GM21526 (cell line): ENCODE measurements around the gene RRBP1.
"Not testable (repeated sequence)": the region's sequence is repeated elsewhere in the genome, so short reads cannot be mapped to it uniquely, and the experiment has no call there.

ENCODE experiments used
- ATAC-seq: cut with Tn5 transposase; IDR thresholded peaks from one replicate; pipeline ENCODE4 v1.9.1; 2021; ENCODE audit warnings: moderate library complexity; ENCODE audit not compliant: unreplicated experiment, low FRiP score

The RRBP1 gene

GRCh38 chr20:17666481-17666880 is 15.6 kb downstream of the RRBP1 start:
- no peak for ATAC-seq

- no peak for ATAC-seq
Observed at GRCh38 chr20:17665756-17666155, 16.3 kb downstream of the RRBP1 start.

GRCh38 chr20:17664025-17664633 is 17.9 kb downstream of the RRBP1 start:
- ATAC-seq: no peak

GRCh38 chr20:17663486-17663885 is 18.6 kb downstream of the RRBP1 start:
- ATAC-seq: no peak

- ATAC-seq: no peak
Observed at GRCh38 chr20:17663040-17663399, 19.0 kb downstream of the RRBP1 start.

- ATAC-seq: no peak
Observed at GRCh38 chr20:17662333-17663039, 19.6 kb downstream of the RRBP1 start.

GRCh38 chr20:17661121-17661744 is 20.8 kb downstream of the RRBP1 start:
- ATAC-seq: no peak

- no peak for ATAC-seq
Observed at GRCh38 chr20:17660667-17661066, 21.4 kb downstream of the RRBP1 start.

GRCh38 chr20:17659801-17660200 is 22.2 kb downstream of the RRBP1 start:
- ATAC-seq: no peak

GRCh38 chr20:17659344-17659743 is 22.7 kb downstream of the RRBP1 start:
- ATAC-seq: not testable (repeated sequence)

GRCh38 chr20:17658648-17658993 is 23.4 kb downstream of the RRBP1 start:
- ATAC-seq: no peak

GRCh38 chr20:17657898-17658647 is 24.0 kb downstream of the RRBP1 start:
- no peak for ATAC-seq

- ATAC-seq: no peak
Observed at GRCh38 chr20:17657079-17657825, 24.8 kb downstream of the RRBP1 start.

GRCh38 chr20:17655865-17656479 is 26.1 kb downstream of the RRBP1 start:
- ATAC-seq: no peak

GRCh38 chr20:17655286-17655651 is 26.8 kb downstream of the RRBP1 start:
- no peak for ATAC-seq

- ATAC-seq: no peak
Observed at GRCh38 chr20:17654649-17655285, 27.3 kb downstream of the RRBP1 start.

- ATAC-seq: no peak
Observed at GRCh38 chr20:17653835-17654648, 28.0 kb downstream of the RRBP1 start.

- ATAC-seq: no peak
Observed at GRCh38 chr20:17652411-17652810, 29.6 kb downstream of the RRBP1 start.

- no peak for ATAC-seq
Observed at GRCh38 chr20:17651760-17652388, 30.2 kb downstream of the RRBP1 start.
